Measurements from ENCODE around the gene KDM4C.
"Not testable (repeated sequence)": the region's sequence is repeated elsewhere in the genome, so short reads cannot be mapped to it uniquely, and the experiment has no call there.

The KDM4C gene

GRCh38 chr9:6987381-6987780, 229.6 kb downstream of the KDM4C start:
- no peak for DNase-seq

- no peak for DNase-seq
Measured at GRCh38 chr9:6991418-6991817, 233.6 kb downstream of the KDM4C start.

GRCh38 chr9:6996061-6996854, 238.5 kb downstream of the KDM4C start:
- no peak for DNase-seq

GRCh38 chr9:6997330-6997729, 239.6 kb downstream of the KDM4C start:
- DNase-seq = no peak

- DNase-seq = no peak
Measured at GRCh38 chr9:6999794-7000193, 242.0 kb downstream of the KDM4C start.

GRCh38 chr9:7001571-7001970, 243.8 kb downstream of the KDM4C start:
- no peak for DNase-seq

GRCh38 chr9:7003861-7004260, 246.1 kb downstream of the KDM4C start:
- no peak for DNase-seq

- no peak for DNase-seq
Measured at GRCh38 chr9:7006417-7006816, 248.6 kb downstream of the KDM4C start.

GRCh38 chr9:7008411-7008810, 250.6 kb downstream of the KDM4C start:
- DNase-seq = no peak

GRCh38 chr9:7009065-7009464, 251.3 kb downstream of the KDM4C start:
- DNase-seq = no peak

- DNase-seq = no peak
Measured at GRCh38 chr9:7011395-7012067, 253.8 kb downstream of the KDM4C start.

GRCh38 chr9:7027996-7028395, 270.2 kb downstream of the KDM4C start:
- DNase-seq = no peak

GRCh38 chr9:7028591-7028990, 270.8 kb downstream of the KDM4C start:
- DNase-seq = no peak

GRCh38 chr9:7030943-7031342, 273.2 kb downstream of the KDM4C start:
- not testable (repeated sequence) for DNase-seq

- no peak for DNase-seq
Measured at GRCh38 chr9:7033076-7034045, 275.6 kb downstream of the KDM4C start.

- DNase-seq = no peak
Measured at GRCh38 chr9:7037176-7037575, 279.4 kb downstream of the KDM4C start.

- no peak for DNase-seq
Measured at GRCh38 chr9:7042124-7042523, 284.4 kb downstream of the KDM4C start.

GRCh38 chr9:7045361-7045760, 287.6 kb downstream of the KDM4C start:
- no peak for DNase-seq

GRCh38 chr9:7051711-7052110, 293.9 kb downstream of the KDM4C start:
- no peak for DNase-seq

- no peak for DNase-seq
Measured at GRCh38 chr9:7053903-7054302, 296.1 kb downstream of the KDM4C start.

GRCh38 chr9:7055171-7055903, 297.6 kb downstream of the KDM4C start:
- no peak for DNase-seq

GRCh38 chr9:7056254-7056653, 298.5 kb downstream of the KDM4C start:
- DNase-seq = no peak

GRCh38 chr9:7058473-7058872, 300.7 kb downstream of the KDM4C start:
- DNase-seq = no peak

Data from CD4-positive, alpha-beta T cell treated with Interleukin-15 for 1 hour (primary cell).